Measurements from ENCODE around the gene PIK3R5. TPM values are rescaled to one million over a fixed set of nuclear protein-coding genes. Genes with fewer than 3 reads are reported as not detected.
"Not testable (repeated sequence)": the region's sequence is repeated elsewhere in the genome, so short reads cannot be mapped to it uniquely, and the experiment has no call there.

Gene PIK3R5
- total and polyA plus RNA-seq, 2 donors from 2014 or later: 0.45 to 19.1 TPM

DNA sequence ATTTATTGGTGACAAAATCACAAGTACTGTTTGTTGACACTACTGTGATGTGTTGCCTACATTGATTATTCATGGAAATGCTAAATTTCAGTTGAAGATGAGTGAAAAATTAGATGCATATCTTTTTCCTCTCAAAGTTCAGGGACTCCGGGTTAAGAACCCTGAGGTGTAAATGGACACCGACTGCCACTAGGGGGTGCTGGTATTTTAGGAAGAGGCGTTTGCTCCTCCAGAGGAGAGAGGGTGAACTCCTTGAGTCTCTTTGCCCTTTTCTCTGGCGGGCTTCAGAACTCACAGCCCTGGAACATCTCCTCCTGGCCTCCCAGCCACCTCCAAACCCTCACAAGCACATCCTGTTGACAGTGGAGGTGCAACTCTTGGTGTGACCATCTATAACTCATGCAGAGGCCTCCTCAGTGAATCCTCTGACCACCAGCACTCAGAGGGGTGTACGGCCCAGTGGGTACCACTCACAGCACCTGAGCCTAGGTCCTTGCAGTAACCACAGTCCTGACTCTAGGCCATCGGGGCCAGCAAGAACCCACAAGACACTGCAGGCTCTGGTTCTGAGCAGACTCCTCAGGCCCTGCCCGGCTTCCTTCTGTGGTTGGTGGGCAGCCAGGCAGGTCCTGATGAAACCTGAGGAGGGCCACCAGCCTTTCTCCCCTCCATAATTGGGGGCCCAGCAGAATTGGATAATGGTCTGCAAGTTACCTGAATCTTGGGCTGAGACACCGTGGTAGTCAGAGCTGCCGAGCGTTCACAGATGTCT is 26.2 kb upstream of the PIK3R5 start:
- DNase-seq (peak in 4 of 5 donors; percentile 66 to 82 (median 68)), FAIRE-seq (no peak)
- Histone ChIP-seq H3K27me3 (ENCODE audit: control insufficient read depth, insufficient read depth, low read length) (no peaks in the 10 kb centered on the region), H3K9ac (ENCODE audit: low read length in 3 of 3) (no peak overlapping the region), H3K27ac (ENCODE audit: low read depth in 2 of 2, low read length in 2 of 2) (no peak overlapping the region), H3K4me1 (ENCODE audit: control insufficient read depth in 2 of 3, insufficient read depth in 2 of 3, low read depth in 1 of 3, low read length in 3 of 3) (no peaks in the 10 kb centered on the region), H3K36me3 (ENCODE audit: control insufficient read depth in 2 of 3, insufficient read depth in 3 of 3, low read length in 3 of 3) (no peaks in the 10 kb centered on the region), H3K9me3 (ENCODE audit: control insufficient read depth in 2 of 3, insufficient read depth in 1 of 3, low read length in 3 of 3) (peaks cover 0 to 5% (median 0%) of the 10 kb centered on the region in 3 donors), H3K4me3 (ENCODE audit: low read length in 3 of 3) (no peak overlapping the region)
- TF ChIP-seq, protein P1, sequence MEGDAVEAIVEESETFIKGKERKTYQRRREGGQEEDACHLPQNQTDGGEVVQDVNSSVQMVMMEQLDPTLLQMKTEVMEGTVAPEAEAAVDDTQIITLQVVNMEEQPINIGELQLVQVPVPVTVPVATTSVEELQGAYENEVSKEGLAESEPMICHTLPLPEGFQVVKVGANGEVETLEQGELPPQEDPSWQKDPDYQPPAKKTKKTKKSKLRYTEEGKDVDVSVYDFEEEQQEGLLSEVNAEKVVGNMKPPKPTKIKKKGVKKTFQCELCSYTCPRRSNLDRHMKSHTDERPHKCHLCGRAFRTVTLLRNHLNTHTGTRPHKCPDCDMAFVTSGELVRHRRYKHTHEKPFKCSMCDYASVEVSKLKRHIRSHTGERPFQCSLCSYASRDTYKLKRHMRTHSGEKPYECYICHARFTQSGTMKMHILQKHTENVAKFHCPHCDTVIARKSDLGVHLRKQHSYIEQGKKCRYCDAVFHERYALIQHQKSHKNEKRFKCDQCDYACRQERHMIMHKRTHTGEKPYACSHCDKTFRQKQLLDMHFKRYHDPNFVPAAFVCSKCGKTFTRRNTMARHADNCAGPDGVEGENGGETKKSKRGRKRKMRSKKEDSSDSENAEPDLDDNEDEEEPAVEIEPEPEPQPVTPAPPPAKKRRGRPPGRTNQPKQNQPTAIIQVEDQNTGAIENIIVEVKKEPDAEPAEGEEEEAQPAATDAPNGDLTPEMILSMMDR (IDR thresholded peaks at IDR 0.05; ENCODE audit: borderline replicate concordance, extremely low read depth, insufficient read depth): peak; percentile 62
- intact Hi-C loops (cut with DNase I): no loop called here

DNA sequence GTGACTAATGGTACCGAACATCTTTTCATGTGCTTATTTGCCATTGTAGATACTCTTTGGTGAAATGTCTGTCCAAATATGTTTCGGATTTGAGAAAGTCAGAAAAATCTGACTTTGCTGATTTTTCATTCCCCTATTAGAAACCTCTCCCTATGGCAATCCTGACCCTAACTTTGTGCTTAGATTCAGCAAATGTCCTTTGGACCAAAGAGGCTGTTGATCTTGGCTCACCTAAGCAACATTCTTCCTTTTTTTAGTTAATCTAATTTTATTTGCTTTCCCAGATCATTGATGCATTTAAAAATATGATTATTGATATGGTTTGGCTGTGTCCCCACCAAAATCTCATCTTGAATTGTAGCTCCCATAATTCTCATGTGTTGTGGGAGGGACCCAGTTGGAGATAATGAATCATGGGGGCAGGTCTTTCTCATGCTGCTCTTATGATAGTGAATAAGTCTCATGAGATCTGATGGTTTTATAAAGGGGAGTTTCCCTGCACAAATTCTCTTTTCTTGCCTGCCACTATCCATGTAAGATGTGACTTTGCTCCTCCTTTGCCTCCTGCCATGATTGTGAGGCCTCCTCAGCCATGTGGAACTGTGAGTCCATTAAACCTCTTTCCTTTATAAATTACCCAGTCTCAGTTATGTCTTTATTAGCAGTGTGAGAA is 22.9 kb upstream of the PIK3R5 start:
- H3K4me1 ChIP-seq (ENCODE audit: control insufficient read depth in 2 of 3, insufficient read depth in 2 of 3, low read depth in 1 of 3, low read length in 3 of 3); H3K9me3 ChIP-seq (ENCODE audit: control insufficient read depth in 2 of 3, insufficient read depth in 1 of 3, low read length in 3 of 3); H3K27ac ChIP-seq (ENCODE audit: low read depth in 2 of 2, low read length in 2 of 2); H3K4me3 ChIP-seq (ENCODE audit: low read length in 3 of 3); H3K9ac ChIP-seq (ENCODE audit: low read length in 3 of 3); H3K27me3 ChIP-seq (ENCODE audit: control insufficient read depth, insufficient read depth, low read length); DNase-seq; FAIRE-seq; H3K36me3 ChIP-seq (ENCODE audit: control insufficient read depth in 2 of 3, insufficient read depth in 3 of 3, low read length in 3 of 3): not testable (repeated sequence)
- intact Hi-C loops (cut with DNase I): loop anchor here (10.0 kb wide), 1 partner anchor 536 kb away; no protein-coding TSS in a partner anchor

DNA sequence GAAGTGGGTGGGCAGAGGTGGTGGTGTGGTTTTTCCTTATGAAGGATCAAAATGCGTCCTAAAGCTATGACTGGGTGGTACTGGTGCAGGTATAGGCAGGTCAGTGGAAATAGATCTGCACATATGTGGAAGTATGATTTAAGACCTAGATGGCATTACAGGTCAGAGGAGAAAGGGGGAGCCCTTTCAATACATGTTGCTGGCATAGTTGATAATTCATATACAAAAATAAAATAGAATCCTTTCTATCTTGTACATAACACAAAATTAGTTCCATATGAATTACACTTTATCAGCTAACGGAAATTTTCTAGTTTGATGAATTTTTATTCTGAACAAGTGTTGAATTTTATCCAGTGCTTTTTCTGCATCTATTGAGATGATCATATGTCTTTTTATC is 20.8 kb upstream of the PIK3R5 start:
- H3K27me3 ChIP-seq (ENCODE audit: control insufficient read depth, insufficient read depth, low read length): no peaks in the 10 kb centered on the region
- FAIRE-seq (no peak), DNase-seq (no peak)
- no peaks in the 10 kb centered on the region for H3K36me3 ChIP-seq (ENCODE audit: control insufficient read depth in 2 of 3, insufficient read depth in 3 of 3, low read length in 3 of 3)
- intact Hi-C loops (cut with DNase I): loop anchor here (10.0 kb wide), 1 partner anchor 539 kb away; no protein-coding TSS in a partner anchor
- TF ChIP-seq, protein P1 (IDR thresholded peaks at IDR 0.05; ENCODE audit: borderline replicate concordance, extremely low read depth, insufficient read depth): no peak
- H3K9ac ChIP-seq (ENCODE audit: low read length in 3 of 3): no peak overlapping the region
- no peaks in the 10 kb centered on the region for H3K4me1 ChIP-seq (ENCODE audit: control insufficient read depth in 2 of 3, insufficient read depth in 2 of 3, low read depth in 1 of 3, low read length in 3 of 3)
- no peak overlapping the region for H3K4me3 ChIP-seq (ENCODE audit: low read length in 3 of 3)
- H3K27ac ChIP-seq (ENCODE audit: low read depth in 2 of 2, low read length in 2 of 2): no peak overlapping the region
- H3K9me3 ChIP-seq (ENCODE audit: control insufficient read depth in 2 of 3, insufficient read depth in 1 of 3, low read length in 3 of 3): peaks cover 0 to 5% (median 0%) of the 10 kb centered on the region in 3 donors

DNA sequence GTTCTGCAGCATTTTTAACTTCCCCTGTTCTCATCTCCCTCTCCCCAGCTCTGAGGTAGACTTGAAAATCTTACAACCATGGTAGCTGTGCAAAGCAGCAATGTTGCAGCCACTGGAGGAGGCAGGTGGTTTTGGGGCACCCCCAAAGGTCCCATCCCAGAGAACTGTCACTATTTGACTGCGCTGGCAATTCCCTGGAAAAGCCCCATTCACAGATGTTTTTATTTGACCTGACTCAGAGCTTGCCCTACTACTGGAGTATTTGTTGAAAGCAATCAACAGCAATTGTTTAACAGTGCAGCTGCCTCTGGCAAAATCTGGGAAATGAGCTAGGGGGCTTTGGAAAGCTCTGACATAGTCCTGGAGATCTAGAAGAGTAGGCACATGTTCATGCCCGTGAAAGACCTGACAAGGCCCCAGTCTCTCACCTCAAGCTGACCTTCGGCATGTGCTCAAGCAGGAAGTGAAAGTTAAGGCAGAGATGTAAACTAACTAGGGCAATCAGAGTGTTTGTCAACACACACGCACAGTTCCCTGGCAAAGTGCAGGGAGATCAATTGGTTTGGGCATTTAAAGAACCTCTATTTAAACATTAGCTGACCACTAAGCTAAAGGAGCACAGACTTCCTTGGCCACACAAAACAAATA is 19.7 kb upstream of the PIK3R5 start:
- FAIRE-seq (no peak), DNase-seq (no peak)
- no peaks in the 10 kb centered on the region for H3K36me3 ChIP-seq (ENCODE audit: control insufficient read depth in 2 of 3, insufficient read depth in 3 of 3, low read length in 3 of 3)
- peaks cover 0 to 5% (median 0%) of the 10 kb centered on the region in 3 donors for H3K9me3 ChIP-seq (ENCODE audit: control insufficient read depth in 2 of 3, insufficient read depth in 1 of 3, low read length in 3 of 3)
- no peaks in the 10 kb centered on the region for H3K4me1 ChIP-seq (ENCODE audit: control insufficient read depth in 2 of 3, insufficient read depth in 2 of 3, low read depth in 1 of 3, low read length in 3 of 3)
- H3K4me3 ChIP-seq (ENCODE audit: low read length in 3 of 3): no peak overlapping the region
- TF ChIP-seq, protein P1 (IDR thresholded peaks at IDR 0.05; ENCODE audit: borderline replicate concordance, extremely low read depth, insufficient read depth): no peak
- H3K27me3 ChIP-seq (ENCODE audit: control insufficient read depth, insufficient read depth, low read length): no peaks in the 10 kb centered on the region
- intact Hi-C loops (cut with DNase I): loop anchor here (10.0 kb wide), 1 partner anchor 540 kb away; no protein-coding TSS in a partner anchor
- H3K9ac ChIP-seq (ENCODE audit: low read length in 3 of 3): no peak overlapping the region
- H3K27ac ChIP-seq (ENCODE audit: low read depth in 2 of 2, low read length in 2 of 2): no peak overlapping the region

DNA sequence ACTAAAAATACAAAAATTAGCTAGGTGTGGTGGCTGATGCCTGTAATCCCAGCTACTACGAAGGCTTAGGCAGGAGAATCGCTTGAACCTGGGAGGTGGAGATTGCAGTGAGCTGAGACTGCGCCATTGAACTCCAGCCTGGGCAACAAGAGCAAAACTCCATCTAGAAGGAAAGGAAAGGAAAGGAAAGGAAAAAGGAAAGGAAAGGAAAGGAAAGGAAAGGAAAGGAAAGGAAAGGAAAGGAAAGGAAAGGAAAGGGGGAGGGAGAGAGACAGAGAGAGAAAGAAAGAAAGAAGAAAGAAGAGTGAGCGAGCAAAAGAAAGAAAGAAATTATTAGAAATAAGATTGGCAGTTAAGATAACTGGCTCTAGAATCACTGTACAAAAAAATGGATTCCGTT is 18.7 kb upstream of the PIK3R5 start:
- not testable (repeated sequence) for H3K27ac ChIP-seq (ENCODE audit: low read depth in 2 of 2, low read length in 2 of 2); H3K27me3 ChIP-seq (ENCODE audit: control insufficient read depth, insufficient read depth, low read length); H3K9me3 ChIP-seq (ENCODE audit: control insufficient read depth in 2 of 3, insufficient read depth in 1 of 3, low read length in 3 of 3); H3K36me3 ChIP-seq (ENCODE audit: control insufficient read depth in 2 of 3, insufficient read depth in 3 of 3, low read length in 3 of 3); FAIRE-seq; H3K4me3 ChIP-seq (ENCODE audit: low read length in 3 of 3); DNase-seq; H3K9ac ChIP-seq (ENCODE audit: low read length in 3 of 3); H3K4me1 ChIP-seq (ENCODE audit: control insufficient read depth in 2 of 3, insufficient read depth in 2 of 3, low read depth in 1 of 3, low read length in 3 of 3)
- intact Hi-C loops (cut with DNase I): loop anchor here (10.0 kb wide), 1 partner anchor 541 kb away; no protein-coding TSS in a partner anchor
